NCI-H1436 treated with DMSO at 0.1 percent for 48 hours (cell line): ENCODE data around the gene CD44.

Source experiments
- DNase-seq: peaks from one replicate; lab custom pipeline; 2025; lab: John Stamatoyannopoulos, UW

Gene CD44

DNA sequence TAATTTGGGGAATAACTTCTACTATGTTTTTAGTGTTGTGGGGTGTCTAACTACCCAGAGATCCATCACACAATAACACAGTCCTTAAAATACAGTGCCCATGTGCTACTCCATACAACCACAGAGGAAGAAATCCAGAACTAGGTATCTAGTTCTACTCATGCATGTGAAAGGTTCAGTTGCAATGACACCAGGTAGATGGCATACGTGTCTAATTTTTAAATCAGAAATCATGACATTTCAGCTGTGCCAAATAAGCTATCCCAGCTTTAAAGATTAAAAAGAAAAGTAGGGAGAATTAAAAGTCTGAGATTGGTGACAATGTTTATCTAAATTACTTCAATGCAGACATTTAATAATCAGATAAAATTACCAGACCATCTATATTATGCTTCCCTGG lies 122.2 kb downstream of the CD44 start:
- DNase-seq, result no peak

DNA sequence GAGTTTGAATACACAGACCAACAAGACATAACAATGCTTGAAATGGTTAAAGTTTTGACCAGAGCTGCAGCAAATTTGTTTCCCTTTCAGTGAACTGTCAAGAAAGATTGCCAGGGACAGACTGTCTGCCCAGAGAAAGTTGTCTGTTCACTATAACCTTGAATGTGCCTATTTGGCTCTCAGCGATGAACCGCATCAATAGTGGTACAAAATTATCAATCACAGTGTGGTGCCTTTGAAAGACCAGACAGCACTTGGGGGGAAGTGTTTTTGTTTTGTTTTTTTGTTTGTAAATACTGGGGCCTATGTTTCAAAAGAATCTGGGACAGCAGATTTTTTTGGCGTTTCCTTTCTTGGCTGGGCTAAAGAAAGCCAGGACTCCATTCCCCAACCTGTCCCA lies 123.1 kb downstream of the CD44 start:
- no peak for DNase-seq

DNA sequence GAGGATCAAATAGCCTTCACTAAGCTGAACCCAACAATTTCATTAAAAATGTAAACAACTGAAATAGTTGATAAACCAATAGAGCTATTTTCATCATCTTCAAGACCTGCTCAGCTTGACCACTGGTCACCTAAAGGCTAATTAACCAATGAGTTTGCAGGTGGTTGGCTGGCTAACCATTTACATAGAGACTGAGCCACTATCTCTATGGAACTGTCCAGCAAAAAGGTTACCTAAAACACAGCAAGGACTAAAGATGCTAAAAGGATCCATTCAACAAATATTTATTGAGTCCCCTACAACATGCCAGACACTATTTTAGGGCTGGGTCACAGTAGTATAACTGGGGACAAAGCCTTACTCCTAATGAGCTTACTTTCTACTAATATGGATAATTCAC lies 123.8 kb downstream of the CD44 start:
- no peak for DNase-seq

DNA sequence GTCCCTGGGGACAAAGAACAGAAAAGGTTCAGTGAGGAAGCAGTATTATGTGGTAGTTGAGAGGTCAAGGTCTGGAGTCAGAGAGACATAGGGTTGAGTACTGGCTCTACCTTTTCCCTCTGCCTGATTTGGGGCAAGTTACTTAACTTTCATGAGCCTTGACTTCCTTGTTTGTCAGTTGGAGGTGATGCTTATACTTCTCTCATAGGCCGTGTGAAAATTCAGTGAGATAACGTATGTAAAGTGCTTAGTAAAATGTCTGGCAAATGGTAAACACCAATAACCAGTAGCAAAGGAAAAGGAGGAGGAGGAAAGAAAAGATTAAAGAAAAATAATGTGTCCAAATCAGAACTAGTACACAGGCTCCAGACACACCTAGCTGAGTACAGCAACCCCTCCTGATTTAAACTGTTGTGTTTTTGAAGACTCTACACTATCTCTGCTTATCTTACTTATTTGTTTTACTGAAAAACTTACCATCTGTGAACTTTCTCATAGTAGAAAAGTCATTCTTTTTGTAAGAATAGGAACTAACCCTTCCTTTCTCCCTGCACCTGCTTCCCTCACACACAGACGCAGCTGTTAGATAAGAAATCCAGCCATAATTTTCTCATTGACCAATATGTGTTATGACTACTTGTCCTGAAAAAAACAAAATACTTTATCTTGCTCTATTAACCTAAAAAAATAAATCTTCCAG lies 126.9 kb downstream of the CD44 start:
- no peak for DNase-seq

DNA sequence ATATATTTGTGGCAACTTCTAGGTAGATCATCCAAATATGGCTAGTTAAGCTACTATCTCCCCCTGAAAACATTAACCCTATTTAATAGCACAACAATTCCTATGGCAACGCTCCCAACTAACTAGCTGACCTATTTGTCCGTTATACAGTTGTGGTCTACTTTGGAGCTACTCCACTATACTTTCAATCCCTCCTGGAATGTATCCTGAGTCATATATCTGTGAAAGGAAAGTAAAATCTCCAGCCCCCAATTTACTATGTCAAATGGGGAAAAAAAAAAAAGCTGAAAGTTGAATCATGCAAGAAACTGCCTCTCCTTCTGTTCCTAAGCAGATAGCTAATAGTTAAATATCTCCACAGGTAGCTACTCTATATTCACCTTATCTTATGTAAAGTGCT lies 128.5 kb downstream of the CD44 start:
- no peak for DNase-seq

DNA sequence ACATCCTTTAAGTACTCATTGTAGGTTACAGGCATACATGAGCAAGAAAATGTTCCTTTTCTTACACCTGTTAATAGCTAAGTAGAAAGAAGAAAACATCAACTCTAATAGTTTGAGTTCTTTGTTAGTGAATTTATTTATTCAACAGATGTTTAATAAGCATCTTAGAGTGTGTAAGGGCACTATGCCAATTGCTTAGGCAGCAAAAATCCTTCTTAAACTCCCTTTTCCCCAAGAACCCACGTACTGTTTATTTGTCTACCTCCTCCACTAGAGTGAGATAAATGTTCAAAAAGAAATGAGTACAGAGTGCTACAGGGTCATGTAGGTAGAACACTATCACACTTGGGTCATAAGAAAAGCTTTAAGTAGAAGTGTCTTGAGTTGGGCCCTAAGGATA lies 131.4 kb downstream of the CD44 start:
- DNase-seq, result no peak

DNA sequence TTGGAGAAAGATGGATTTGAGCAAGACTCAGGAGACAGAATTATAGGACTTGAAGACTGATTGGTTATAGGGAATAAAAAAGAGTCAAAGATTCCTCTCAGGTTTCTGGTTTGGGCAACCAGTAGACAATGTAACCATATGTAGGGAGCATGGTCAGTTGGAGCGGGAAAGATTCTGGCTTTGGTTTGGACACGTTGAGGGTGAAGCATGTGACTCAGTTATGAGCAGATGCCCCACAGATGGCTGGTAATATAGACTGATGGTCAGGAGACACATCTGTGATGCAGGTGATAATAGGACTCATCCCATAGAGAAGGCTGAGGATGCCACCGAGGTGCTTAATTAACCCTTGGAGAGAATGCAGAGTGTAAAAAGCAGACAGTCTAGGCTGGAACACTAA lies 132.1 kb downstream of the CD44 start:
- no peak for DNase-seq

DNA sequence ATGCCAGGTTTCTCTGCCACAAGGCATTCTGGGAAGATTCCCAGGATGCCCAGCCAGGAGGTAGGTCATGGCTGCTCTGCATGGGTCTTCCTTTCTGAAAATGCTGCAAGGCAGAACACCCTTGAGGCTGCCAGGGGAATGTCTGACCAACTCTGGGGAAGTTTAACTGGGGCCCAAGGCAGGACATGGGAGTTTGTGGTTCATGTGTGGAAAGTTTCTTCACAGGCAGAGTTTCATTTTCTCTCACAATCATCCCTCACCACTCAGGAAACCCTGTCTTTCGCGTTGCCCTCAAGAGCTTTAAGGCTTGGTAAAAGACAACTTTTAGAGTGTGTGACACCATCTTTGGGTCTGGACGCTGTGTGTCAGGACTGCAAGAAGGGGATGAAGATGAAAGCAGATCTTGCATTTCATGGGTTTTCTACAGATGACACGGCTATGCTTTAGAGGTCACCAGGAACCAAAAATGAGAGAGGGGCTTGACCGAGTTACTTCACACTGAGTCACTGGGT lies 133.5 kb downstream of the CD44 start:
- DNase-seq, result no peak

DNA sequence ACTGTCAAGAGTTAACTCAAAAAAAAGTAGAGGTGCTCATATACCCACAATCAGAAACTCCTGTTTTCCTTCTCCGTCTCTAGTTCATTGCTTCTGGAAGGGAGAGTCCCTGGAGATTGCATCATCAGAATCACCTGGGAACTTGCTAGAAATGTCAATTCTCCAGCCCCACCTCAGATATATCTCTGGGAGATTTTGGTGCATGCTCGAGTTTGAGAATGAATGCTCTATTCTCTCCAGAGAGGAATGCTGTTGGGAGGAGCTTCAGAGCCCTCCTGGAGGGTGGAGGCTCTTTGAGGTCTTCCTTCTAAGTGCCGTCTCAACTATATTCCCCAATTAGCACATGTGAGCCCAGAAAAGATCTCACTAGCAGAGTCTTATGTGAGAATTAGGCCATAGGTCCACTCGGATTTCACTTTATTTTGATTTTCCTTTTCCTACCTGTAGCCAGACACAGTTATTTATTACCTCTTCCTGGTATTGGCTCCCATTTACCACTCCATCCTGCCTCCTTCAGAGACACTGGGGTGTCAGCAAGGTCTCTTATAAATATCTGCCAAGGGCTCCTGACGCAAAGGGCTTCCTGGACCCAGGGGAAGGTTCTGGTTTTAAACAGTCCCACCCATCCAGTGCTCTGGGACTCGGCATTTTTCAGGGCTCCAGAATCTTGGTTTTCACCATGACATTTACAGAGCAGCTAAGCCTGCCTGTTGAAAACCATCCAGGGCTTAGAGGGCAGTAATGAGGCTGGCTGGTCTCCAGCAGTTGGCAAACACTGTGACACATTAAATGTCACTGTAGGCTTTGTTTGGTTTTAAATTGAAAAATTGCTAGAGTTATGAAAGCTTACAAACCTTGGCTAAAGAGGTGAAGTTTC lies 136.2 kb downstream of the CD44 start:
- no peak for DNase-seq

DNA sequence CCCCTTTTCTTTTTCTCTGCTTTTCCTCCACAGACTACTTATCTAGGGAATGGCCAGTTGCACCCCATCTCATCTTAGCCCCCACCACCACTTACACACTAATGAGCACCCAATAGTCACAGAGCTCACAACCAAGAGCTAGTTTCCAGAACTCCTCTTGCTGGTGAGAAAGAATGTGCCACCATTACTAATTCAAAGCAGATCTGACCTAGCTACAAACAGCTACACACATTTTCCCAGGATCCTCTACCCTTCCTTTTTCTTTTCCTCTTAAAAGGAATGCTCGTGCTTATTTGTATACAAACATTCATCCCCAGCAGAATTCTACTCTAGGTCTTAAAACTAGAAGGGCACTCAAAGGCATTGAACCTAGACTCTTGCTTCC lies 136.8 kb downstream of the CD44 start:
- no peak for DNase-seq

DNA sequence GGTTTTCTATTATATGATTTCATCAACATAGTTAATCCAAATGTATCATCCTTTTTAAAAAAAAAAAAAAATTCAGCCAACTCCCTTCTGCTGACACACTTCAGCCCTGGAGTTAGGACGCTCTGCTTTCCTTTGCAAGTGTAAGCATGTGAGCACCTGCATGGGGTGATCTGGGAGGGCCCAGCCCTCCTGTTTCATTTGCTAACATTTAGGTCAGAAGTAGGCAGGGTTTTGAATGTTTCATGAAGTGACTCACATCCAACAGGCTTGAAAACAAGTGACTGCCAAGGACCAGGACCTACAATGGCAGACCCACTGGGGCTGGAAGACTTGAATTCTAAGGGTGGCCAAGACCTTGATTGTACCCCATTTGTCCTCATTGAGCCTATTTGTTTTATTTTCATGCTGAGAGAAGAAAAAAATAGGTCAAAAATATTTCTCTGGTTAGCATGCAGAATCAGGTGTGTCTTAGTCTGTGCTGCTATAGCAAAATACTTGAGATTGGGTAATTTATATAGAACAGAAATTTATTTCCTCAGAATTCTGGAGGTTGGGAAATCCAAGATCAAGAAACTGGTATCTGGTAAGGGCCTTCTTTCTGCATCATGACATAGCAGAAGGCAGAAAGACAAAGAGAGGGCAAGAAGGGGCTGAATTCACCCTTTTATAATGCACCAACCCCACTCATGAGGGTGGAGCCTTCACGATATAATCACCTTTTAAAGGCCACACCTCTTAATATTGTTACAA lies 137.6 kb downstream of the CD44 start:
- no peak for DNase-seq

DNA sequence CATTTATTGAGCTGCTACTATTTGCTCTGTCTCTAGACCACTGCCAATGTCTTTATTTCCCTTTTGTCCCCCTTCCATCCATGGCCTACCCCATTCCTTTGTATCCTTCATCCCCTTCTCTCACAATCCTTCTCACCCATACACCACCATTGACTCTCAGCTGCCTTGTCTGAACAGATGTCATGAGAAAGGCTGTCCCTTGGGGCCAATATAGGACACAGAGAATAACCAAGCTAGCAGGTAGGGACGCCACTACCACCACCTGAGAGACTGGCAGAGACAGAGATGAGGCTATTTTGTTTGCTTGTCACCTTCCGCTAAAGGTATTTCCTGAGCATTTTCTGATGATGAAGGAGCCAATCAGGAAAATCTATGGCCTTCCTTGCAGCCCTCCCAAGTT lies 138.9 kb downstream of the CD44 start:
- DNase-seq, result no peak

DNA sequence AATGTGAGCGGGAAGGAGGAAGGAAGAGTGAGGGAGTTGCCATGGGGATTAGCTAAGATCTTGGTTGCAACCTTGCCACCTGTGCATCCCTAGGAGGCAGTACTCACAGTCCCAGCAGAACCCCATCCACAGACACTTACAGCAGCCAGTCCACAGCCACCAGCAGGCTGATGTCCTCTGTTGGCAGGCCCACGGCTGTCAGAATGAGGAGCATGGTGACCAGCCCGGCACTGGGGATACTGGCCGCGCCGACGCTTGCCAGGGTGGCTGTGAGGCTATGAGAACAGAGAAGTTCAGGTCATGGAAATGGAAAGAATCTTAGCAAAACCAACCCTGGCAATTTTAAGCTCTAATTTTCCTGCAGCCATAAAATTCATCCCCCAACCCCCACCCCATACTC lies 141.8 kb downstream of the CD44 start:
- no peak for DNase-seq

DNA sequence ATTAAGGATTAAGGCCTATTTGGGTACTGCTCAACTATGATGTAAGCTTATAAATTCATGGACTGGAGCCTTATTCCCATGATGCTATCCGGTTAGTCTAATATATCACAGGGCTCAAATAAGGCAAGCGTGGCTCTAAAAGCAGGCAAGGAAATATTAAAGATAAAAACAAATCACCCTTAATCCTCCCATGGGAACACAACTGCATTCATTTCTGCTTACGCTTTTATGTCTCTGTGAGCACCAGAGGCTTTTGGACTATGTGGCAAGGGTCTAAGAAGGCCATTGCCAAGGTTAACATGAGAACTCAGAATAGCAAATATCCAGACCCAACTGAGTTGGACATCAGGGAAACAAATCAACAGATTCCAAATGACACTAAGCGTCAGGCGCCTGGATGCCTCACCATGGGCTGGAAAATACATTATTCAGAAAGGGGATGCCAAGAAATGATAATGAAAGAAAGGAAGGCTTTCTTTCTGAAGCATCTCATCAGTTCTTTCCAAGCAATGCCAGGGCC lies 142.3 kb downstream of the CD44 start:
- DNase-seq, result no peak
